Ishikawa (cell line): Measurements from ENCODE around the gene ZBTB46.

ENCODE experiments used
- CEBPB ChIP-seq: IDR thresholded peaks from 2 replicates; pipeline ENCODE4 v1.6.1; 2012
- CREB1 ChIP-seq: IDR thresholded peaks from 2 replicates; pipeline ENCODE4 v1.6.1; 2012; ENCODE audit warnings: low read depth
- EGR1 ChIP-seq: IDR thresholded peaks from 2 replicates; pipeline ENCODE4 v1.6.1; 2012
- EP300 ChIP-seq: IDR thresholded peaks from 2 replicates; pipeline ENCODE4 v1.6.1; 2012; ENCODE audit warnings: borderline replicate concordance
- FOXM1 ChIP-seq: IDR thresholded peaks from 2 replicates; pipeline ENCODE4 v1.6.1; 2012; ENCODE audit warnings: low read depth, borderline replicate concordance
- NFIC ChIP-seq: IDR thresholded peaks from 2 replicates; pipeline ENCODE4 v1.6.1; 2012
- RAD21 ChIP-seq: IDR thresholded peaks from 2 replicates; pipeline ENCODE4 v1.6.1; 2012; ENCODE audit warnings: low read depth
- TAF1 ChIP-seq: IDR thresholded peaks from 2 replicates; pipeline ENCODE4 v1.6.1; 2012; ENCODE audit warnings: low read depth, mild to moderate bottlenecking
- TCF12 ChIP-seq: IDR thresholded peaks from 2 replicates; pipeline ENCODE4 v1.6.1; 2012; ENCODE audit warnings: low read depth
- TEAD4 ChIP-seq: IDR thresholded peaks from 2 replicates; pipeline ENCODE4 v1.6.1; 2012
- USF1 ChIP-seq: IDR thresholded peaks from 2 replicates; pipeline ENCODE4 v1.6.1; 2012
- YY1 ChIP-seq: IDR thresholded peaks from 2 replicates; pipeline ENCODE4 v1.6.1; 2012; ENCODE audit warnings: low read depth
- ZBTB7A ChIP-seq: IDR thresholded peaks from 2 replicates; pipeline ENCODE4 v1.6.1; 2012; ENCODE audit warnings: low read depth
- TF ChIP-seq, protein P1 (sequence below): IDR thresholded peaks from 2 replicates; pipeline ENCODE4 v1.6.1; 2012; ENCODE audit warnings: low read depth, mild to moderate bottlenecking
- TF ChIP-seq, protein P2 (sequence below): IDR thresholded peaks from 2 replicates; pipeline ENCODE4 v1.6.1; 2012

ZBTB46 gene

DNA sequence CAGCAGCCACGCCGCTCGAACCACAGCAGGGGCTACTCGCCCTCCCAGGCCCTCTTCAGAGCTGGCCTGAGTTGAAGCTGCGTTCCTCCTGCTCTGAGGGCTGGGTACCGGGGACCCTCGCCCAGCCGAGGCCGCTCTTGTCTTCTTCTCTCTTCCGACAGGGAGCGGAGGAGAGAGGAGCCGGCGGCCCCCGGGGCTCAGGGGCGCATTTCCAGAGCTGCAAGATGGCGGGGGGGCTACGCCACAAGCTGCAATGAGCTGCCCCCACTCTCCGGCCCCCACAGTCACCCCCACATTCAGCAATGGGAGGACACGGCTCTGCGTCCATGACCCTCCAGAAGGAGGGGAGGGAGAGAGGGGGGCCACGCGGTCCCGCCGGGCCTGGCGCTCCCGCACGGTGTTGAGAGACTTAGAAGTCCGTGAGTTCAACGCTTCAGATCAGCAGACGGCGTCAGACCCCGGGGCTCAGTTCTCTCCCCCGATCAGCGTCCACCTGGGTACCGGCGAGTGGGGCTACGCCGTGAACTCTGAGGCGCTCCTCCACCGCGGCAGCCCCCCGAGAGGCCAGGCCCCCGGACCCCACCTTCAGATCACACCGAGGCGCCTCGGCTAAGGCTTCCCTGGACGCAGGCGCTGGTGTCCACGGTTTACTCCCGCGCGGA, 59.9 kb downstream of the ZBTB46 start:
- no peak for TF ChIP-seq CEBPB
- TF ChIP-seq, protein P1, sequence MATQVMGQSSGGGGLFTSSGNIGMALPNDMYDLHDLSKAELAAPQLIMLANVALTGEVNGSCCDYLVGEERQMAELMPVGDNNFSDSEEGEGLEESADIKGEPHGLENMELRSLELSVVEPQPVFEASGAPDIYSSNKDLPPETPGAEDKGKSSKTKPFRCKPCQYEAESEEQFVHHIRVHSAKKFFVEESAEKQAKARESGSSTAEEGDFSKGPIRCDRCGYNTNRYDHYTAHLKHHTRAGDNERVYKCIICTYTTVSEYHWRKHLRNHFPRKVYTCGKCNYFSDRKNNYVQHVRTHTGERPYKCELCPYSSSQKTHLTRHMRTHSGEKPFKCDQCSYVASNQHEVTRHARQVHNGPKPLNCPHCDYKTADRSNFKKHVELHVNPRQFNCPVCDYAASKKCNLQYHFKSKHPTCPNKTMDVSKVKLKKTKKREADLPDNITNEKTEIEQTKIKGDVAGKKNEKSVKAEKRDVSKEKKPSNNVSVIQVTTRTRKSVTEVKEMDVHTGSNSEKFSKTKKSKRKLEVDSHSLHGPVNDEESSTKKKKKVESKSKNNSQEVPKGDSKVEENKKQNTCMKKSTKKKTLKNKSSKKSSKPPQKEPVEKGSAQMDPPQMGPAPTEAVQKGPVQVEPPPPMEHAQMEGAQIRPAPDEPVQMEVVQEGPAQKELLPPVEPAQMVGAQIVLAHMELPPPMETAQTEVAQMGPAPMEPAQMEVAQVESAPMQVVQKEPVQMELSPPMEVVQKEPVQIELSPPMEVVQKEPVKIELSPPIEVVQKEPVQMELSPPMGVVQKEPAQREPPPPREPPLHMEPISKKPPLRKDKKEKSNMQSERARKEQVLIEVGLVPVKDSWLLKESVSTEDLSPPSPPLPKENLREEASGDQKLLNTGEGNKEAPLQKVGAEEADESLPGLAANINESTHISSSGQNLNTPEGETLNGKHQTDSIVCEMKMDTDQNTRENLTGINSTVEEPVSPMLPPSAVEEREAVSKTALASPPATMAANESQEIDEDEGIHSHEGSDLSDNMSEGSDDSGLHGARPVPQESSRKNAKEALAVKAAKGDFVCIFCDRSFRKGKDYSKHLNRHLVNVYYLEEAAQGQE, result no peak
- TF ChIP-seq, protein P2, sequence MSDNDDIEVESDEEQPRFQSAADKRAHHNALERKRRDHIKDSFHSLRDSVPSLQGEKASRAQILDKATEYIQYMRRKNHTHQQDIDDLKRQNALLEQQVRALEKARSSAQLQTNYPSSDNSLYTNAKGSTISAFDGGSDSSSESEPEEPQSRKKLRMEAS, result no peak
- TF ChIP-seq NFIC, result no peak
- TF ChIP-seq FOXM1, result no peak
- no peak for TF ChIP-seq RAD21
- TF ChIP-seq YY1, result no peak
- no peak for TF ChIP-seq EP300
- TF ChIP-seq TAF1, result no peak
- no peak for TF ChIP-seq CREB1
- TF ChIP-seq USF1, result no peak

DNA sequence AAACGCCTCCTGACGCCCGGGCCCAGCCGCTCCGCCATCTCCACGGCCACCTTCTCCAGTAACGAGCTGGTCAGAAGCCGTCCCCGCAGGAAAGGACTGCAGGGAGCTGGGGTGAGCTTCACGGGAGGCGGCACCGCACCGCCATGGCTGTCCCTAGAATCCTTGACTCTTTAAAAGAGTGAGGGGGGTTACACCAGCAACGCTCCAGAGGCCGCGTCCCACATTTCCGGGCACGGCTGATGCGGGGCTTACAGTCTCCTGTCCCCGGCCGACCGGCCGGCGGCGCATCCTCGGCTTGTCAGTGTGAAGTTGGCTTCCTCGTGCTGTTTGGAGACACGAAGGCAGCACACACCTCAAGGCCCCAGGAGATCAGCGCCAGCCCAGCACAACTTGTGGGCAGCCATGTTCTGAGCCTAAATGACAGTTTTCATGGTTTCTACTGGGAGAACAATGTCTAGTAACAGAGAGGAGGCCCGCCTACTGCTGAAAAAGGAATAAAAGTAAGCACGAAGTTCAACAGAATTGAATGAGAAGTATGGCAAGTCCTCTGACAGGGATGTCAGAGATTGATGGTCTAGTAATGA, 61.1 kb downstream of the ZBTB46 start:
- TF ChIP-seq TCF12 (no peak), TEAD4 (no peak), CEBPB (no peak), FOXM1 (no peak), CREB1 (no peak), EP300 (no peak), ZBTB7A (no peak), NFIC (no peak), USF1 (no peak), TAF1 (no peak), RAD21 (no peak), EGR1 (no peak)
- TF ChIP-seq, protein P2, result no peak
- TF ChIP-seq, protein P1, result no peak

GRCh38 chr20:63768591-63769515, 62.2 kb downstream of the ZBTB46 start:
- TF ChIP-seq CREB1 (no peak), USF1 (no peak), CEBPB (no peak), TCF12 (no peak), TEAD4 (no peak), TAF1 (no peak), RAD21 (no peak), FOXM1 (no peak), NFIC (no peak), YY1 (no peak), EGR1 (no peak), EP300 (no peak), ZBTB7A (no peak)
- TF ChIP-seq, protein P1, result no peak
- TF ChIP-seq, protein P2, result no peak
